ENCODE data around the gene ADCY3. TPM values are rescaled to one million over a fixed set of nuclear protein-coding genes. Genes with fewer than 3 reads are reported as not detected.

ADCY3 gene
- total and polyA plus RNA-seq, 9 of the 15 experiments (the other 6 are each of a cell fraction or from before 2014, with no cell fraction given) = 1.5 to 54.8 (median 26.3) TPM

DNA sequence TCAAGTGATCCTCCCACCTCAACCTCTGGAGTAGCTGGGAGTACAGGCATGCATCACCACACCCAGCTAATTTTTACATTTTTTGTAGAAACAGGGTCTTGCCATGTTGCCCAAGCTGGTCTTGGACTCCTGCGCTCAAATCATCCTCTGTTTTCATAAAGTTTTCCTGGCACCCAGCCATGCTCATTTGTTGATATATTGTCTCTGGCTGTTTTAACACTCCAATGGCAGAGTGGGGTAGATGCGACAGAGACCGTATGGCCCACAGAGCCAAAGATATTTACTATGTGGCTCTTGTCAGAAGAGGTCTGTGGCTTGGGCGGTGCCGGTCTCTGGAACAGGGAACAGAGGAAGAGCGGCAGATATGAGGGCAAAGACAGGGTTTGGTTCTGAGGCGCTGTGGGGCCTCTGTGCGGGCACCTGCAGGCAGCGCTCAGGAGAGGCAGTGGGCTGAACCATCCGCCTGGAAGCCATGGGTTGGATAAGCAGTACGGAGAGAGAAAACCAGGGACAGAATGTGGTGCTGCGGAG is 76.6 kb downstream of the ADCY3 start:
- in situ Hi-C loops (cut with MboI) (no loop called here), intact Hi-C loops (cut with micrococcal nuclease) (no loop called here)
- TF ChIP-seq NFIC (IDR thresholded peaks at IDR 0.05) (0 out of 2 replicates have a peak, but pooled peaks have one; percentile 17), GTF3C2 (IDR thresholded peaks at IDR 0.05; ENCODE audit: borderline replicate concordance, extremely low read depth, insufficient read length) (no peak)
- no peak overlapping the region for H2AFZ ChIP-seq (ENCODE audit: low read depth, low read length)
- H3K4me3 ChIP-seq = no peak overlapping the region
- no peak for FAIRE-seq
- no peaks in the 10 kb centered on the region for H3K9me1 ChIP-seq (ENCODE audit: control insufficient read depth, insufficient read depth, low read length)
- 98% methylated on average over 11 of the region's 12 CpGs for WGBS (ENCODE audit: insufficient coverage, low coverage, missing lambda C conversion rate)
- ChIA-PET CTCF (ENCODE audit: low intra/inter-chr PET ratio) (no interaction called here), POLR2A (no interaction called here)
- BruUV-seq (replicated peaks) = no TSS peak
- no peaks in the 10 kb centered on the region for H4K20me1 ChIP-seq (replicated peaks; ENCODE audit: control insufficient read depth, insufficient read depth, low read length)
- H3K4me2 ChIP-seq (ENCODE audit: insufficient read depth, low read length) = no peak overlapping the region
- no peak for DNase-seq (ENCODE audit: extremely low read depth in 1 of 4, low spot score in 3 of 4)
- no peak overlapping the region for H3K27ac ChIP-seq (ENCODE audit: extremely low read depth, low read depth, low read length)
- H3K36me3 ChIP-seq (ENCODE audit: control insufficient read depth, insufficient read depth, low read length) = peaks cover 36% of the 10 kb centered on the region; the same call in 1 of the 3 replicates
- ATAC-seq = no peak
- H3K27me3 ChIP-seq (ENCODE audit: control insufficient read depth in 2 of 2, insufficient read depth in 2 of 2, low read length in 2 of 2) = no peaks in the 10 kb centered on the region
- H3K9me3 ChIP-seq (replicated peaks; ENCODE audit: control insufficient read depth, insufficient read depth, low read depth, low read length) = no peaks in the 10 kb centered on the region
- no peaks in the 10 kb centered on the region for H3K79me2 ChIP-seq (ENCODE audit: control insufficient read depth, insufficient read depth, low read length)
- peaks cover 0 to 6% of the 10 kb centered on the region in 2 experiments; a peak in 2 of 5 replicates for H3K4me1 ChIP-seq (replicated peaks in 1 of 2; ENCODE audit: control insufficient read depth in 2 of 2, insufficient read depth in 2 of 2, low read length in 2 of 2)
- H3K9ac ChIP-seq (ENCODE audit: insufficient read depth in 1 of 2, low read depth in 2 of 2, low read length in 2 of 2) = no peak overlapping the region
